Subcutaneous adipose tissue (tissue), 4 donors: ENCODE measurements around the gene TMX1. TPM values are rescaled to one million over a fixed set of nuclear protein-coding genes. Genes with fewer than 3 reads are reported as not detected.

ENCODE experiments used
- CTCF ChIP-seq: fragments of 450-650 bp; IDR thresholded peaks from one replicate; pipeline ENCODE4 v1.5.1; 2016; ENCODE audit warnings: low read depth, mild to moderate bottlenecking, control low read depth, antibody characterized with exemption, moderate library complexity
- total RNA-seq, 4 donors: library from RNA; depleted of rRNA; stranded (reverse); fragments of >200 nt; gene quantifications; one replicate each; pipeline ENCODE4 v1.1.0, GENCODE V29; 2016

The TMX1 gene
- total RNA-seq, 4 donors from 2014 or later: 32.0 to 54.6 (median 47.7) TPM

- no peak for TF ChIP-seq CTCF
Measured at GRCh38 chr14:51224551-51224950, 15.5 kb upstream of the TMX1 start.

- TF ChIP-seq CTCF: no peak
Measured at GRCh38 chr14:51225751-51226150, 14.3 kb upstream of the TMX1 start.

- no peak for TF ChIP-seq CTCF
Measured at GRCh38 chr14:51228391-51228790, 11.7 kb upstream of the TMX1 start.

GRCh38 chr14:51228890-51229289 lies 11.2 kb upstream of the TMX1 start:
- TF ChIP-seq CTCF: no peak

- no peak for TF ChIP-seq CTCF
Measured at GRCh38 chr14:51236314-51236713, 3.7 kb upstream of the TMX1 start.

- no peak for TF ChIP-seq CTCF
Measured at GRCh38 chr14:51240804-51241380, 845 bp downstream of the TMX1 start.

GRCh38 chr14:51242545-51243490 lies 2.8 kb downstream of the TMX1 start:
- TF ChIP-seq CTCF: no peak
